Karpas-422 (cell line): ENCODE results near the gene TCF7L1. TPM values are rescaled to one million over a fixed set of nuclear protein-coding genes. Genes with fewer than 3 reads are reported as not detected.
"Not testable (repeated sequence)": the region's sequence is repeated elsewhere in the genome, so short reads cannot be mapped to it uniquely, and the experiment has no call there.

Experiments
- DNase-seq: peaks from one replicate; pipeline ENCODE4 v3.0.0-alpha.2; 2015
- H2AFZ ChIP-seq: fragments of 200-600 bp; sonication (generic); 2 replicates; pipeline ENCODE4 v1.6.1; 2014; ENCODE audit warnings: antibody characterized with exemption, low read length, mixed read lengths
- H3K27ac ChIP-seq: fragments of 200-600 bp; sonication (generic); 2 replicates; pipeline ENCODE4 v1.5.1; 2014; ENCODE audit warnings: mild to moderate bottlenecking, low read length, moderate library complexity
- H3K27me3 ChIP-seq: fragments of 200-600 bp; sonication (generic); 2 replicates; pipeline ENCODE4 v1.6.1; 2014; ENCODE audit warnings: low read length, mixed read lengths
- H3K36me3 ChIP-seq: fragments of 200-600 bp; sonication (generic); 2 replicates; pipeline ENCODE4 v1.6.1; 2014; ENCODE audit warnings: low read length, mixed read lengths; ENCODE audit not compliant: insufficient read depth
- H3K4me1 ChIP-seq: fragments of 200-600 bp; sonication (generic); 2 replicates; pipeline ENCODE4 v1.6.1; 2014; ENCODE audit warnings: mild to moderate bottlenecking, low read length, mixed read lengths
- H3K4me2 ChIP-seq: fragments of 200-600 bp; sonication (generic); 2 replicates; pipeline ENCODE4 v1.6.1; 2014; ENCODE audit warnings: low read length, low read depth, mild to moderate bottlenecking; ENCODE audit not compliant: poor library complexity, severe bottlenecking
- H3K4me3 ChIP-seq: fragments of 200-600 bp; sonication (generic); 2 replicates; pipeline ENCODE4 v1.5.1; 2014; ENCODE audit warnings: mild to moderate bottlenecking, antibody characterized with exemption, low read length, mixed read lengths
- H3K79me2 ChIP-seq: fragments of 200-600 bp; sonication (generic); 2 replicates; pipeline ENCODE4 v1.6.1; 2014; ENCODE audit warnings: mild to moderate bottlenecking, low read length, mixed read lengths
- H3K9ac ChIP-seq: fragments of 200-600 bp; sonication (generic); 2 replicates; pipeline ENCODE4 v1.6.0; 2014; ENCODE audit warnings: low read length
- H3K9me2 ChIP-seq: fragments of 200-600 bp; sonication (generic), shearing (Covaris generic); replicated peaks from 2 replicates; pipeline ENCODE4 v1.6.0; 2014; ENCODE audit warnings: mild to moderate bottlenecking, low read length, moderate library complexity; ENCODE audit not compliant: insufficient read depth
- H3K9me3 ChIP-seq: fragments of 300-700, 200-600 bp; sonication (generic); 2 replicates; pipeline ENCODE4 v1.6.1; 2014; ENCODE audit warnings: low read length, mixed read lengths
- H4K20me1 ChIP-seq: fragments of 200-600 bp; sonication (generic); 2 replicates; pipeline ENCODE4 v1.6.1; 2014; ENCODE audit warnings: mild to moderate bottlenecking, antibody characterized with exemption, low read length, low read depth; ENCODE audit not compliant: insufficient read depth
- total RNA-seq: library from RNA; depleted of rRNA; stranded (reverse); fragments of >200 nt; shearing (Covaris generic); gene quantifications from 2 replicates; pipeline ENCODE4 v1.2.3, GENCODE V29; 2014; ENCODE audit warnings: low replicate concordance

Gene TCF7L1
- total RNA-seq, 1 experiment from 2014 or later, result not detected

DNA sequence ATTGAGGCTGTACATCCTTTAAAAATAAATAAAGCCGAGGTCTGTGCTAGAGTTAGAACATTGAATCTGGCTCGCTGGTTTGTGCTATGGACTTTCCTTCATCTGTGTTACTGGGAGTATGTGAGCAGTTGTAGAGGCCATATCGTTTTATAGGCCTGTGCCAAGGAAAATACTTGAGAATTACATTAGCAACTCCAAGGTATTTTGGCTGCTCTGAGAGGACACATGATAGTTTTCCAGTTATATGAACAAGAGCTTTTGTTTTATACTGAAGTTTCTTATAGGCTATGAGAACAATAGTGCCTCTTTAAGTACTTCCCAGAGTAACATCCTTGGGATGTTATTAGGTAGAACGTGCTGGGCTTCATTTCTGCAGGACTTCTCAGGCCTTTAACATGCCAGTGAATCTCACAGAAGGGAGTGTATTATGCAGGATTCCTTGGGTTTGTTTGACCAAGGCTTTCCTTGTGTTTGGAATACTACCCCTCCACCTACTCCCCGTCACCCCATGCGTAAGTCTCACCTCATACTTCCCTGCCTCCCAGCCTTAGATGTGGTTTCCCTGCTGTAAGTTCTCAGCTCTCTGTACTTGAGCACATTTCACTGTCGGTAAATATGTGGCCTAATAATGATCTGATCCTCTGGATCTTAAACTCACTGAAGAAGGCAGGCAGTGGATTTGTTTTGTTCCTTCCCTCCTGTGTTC, 21.0 kb downstream of the TCF7L1 start:
- H3K27ac ChIP-seq, result no peak overlapping the region
- H3K9me2 ChIP-seq, result no peaks in the 10 kb centered on the region
- peaks cover 8% of the 10 kb centered on the region; the same call in 1 of the 2 replicates for H3K27me3 ChIP-seq
- H3K4me1 ChIP-seq, result no peaks in the 10 kb centered on the region
- no peak overlapping the region for H2AFZ ChIP-seq
- H4K20me1 ChIP-seq, result no peaks in the 10 kb centered on the region
- no peak overlapping the region for H3K4me2 ChIP-seq
- no peaks in the 10 kb centered on the region for H3K36me3 ChIP-seq
- no peak for DNase-seq
- H3K79me2 ChIP-seq, result no peaks in the 10 kb centered on the region
- no peaks in the 10 kb centered on the region for H3K9me3 ChIP-seq
- no peak overlapping the region for H3K9ac ChIP-seq
- no peak overlapping the region for H3K4me3 ChIP-seq

DNA sequence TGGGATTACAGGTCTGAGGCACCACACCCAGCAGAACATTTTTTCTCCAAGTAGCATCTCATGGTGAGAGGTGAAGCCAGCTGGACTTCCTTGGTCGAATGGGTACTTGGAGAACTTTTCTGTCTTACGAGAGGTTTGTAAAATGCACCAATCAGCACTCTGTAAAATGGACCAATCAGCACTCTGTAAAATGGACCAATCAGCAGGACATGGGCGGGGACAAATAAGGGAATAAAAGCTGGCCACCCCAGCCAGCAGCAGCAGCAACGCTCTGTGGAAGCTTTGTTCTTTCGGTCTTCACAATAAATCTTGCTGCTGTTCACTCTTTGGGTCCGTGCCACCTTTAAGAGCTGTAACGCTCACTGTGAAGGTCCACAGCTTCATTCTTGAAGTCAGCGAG, 21.9 kb downstream of the TCF7L1 start:
- not testable (repeated sequence) for H3K9me3 ChIP-seq, DNase-seq, H4K20me1 ChIP-seq, H3K4me2 ChIP-seq, H3K9ac ChIP-seq, H3K27me3 ChIP-seq, H3K4me3 ChIP-seq, H3K4me1 ChIP-seq, H3K9me2 ChIP-seq, H2AFZ ChIP-seq, H3K36me3 ChIP-seq, H3K27ac ChIP-seq, H3K79me2 ChIP-seq

DNA sequence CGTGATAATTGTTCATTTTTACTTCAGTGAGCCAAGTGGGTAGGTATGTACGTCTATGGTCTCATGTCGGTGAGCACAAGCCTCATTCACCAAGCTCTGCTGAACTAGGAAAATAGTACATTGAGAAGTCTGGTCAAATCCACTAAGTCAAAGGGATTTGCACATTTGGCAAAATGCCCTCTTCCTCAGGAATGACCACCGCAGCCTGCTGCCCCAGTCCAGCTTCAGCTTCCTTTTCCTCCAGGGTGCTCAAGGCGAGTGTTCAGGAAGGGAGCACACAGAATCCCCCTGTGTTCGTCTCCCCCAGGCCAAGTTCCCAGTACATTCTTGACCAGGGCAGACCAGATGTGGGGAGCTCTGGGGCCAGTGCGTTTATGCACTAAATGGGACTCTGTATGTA, 23.0 kb downstream of the TCF7L1 start:
- no peak overlapping the region for H3K9ac ChIP-seq
- no peaks in the 10 kb centered on the region for H4K20me1 ChIP-seq
- H3K27me3 ChIP-seq, result peaks cover 8% of the 10 kb centered on the region; the same call in 1 of the 2 replicates
- no peaks in the 10 kb centered on the region for H3K79me2 ChIP-seq
- H3K27ac ChIP-seq, result no peak overlapping the region
- no peak overlapping the region for H3K4me2 ChIP-seq
- no peaks in the 10 kb centered on the region for H3K36me3 ChIP-seq
- H3K9me3 ChIP-seq, result no peaks in the 10 kb centered on the region
- no peaks in the 10 kb centered on the region for H3K4me1 ChIP-seq
- no peak for DNase-seq
- no peak overlapping the region for H2AFZ ChIP-seq
- H3K4me3 ChIP-seq, result no peak overlapping the region
- no peaks in the 10 kb centered on the region for H3K9me2 ChIP-seq

DNA sequence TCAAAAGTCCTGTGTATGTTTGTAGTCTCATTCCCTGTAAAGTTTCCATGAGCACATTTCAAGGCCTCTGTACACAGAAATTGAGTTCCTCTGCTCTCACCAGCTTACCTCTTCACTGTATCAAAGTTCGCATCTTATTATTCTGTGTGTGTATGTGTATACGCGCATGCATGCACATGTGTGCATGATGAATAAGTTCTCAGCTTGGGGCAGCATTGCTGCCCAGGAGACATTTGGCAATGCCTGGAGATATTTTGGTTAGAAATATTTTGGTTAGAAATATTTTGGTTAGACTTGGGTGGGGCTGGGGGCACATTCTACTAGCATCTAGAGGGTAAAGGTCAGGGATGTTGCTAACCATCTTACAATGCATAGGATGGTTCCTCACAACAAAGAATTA, 23.4 kb downstream of the TCF7L1 start:
- H2AFZ ChIP-seq, result no peak overlapping the region
- H3K27me3 ChIP-seq, result peaks cover 8% of the 10 kb centered on the region; the same call in 1 of the 2 replicates
- H3K9ac ChIP-seq, result no peak overlapping the region
- no peaks in the 10 kb centered on the region for H3K9me3 ChIP-seq
- H3K9me2 ChIP-seq, result no peaks in the 10 kb centered on the region
- no peak overlapping the region for H3K4me2 ChIP-seq
- H3K27ac ChIP-seq, result no peak overlapping the region
- H3K36me3 ChIP-seq, result no peaks in the 10 kb centered on the region
- no peaks in the 10 kb centered on the region for H3K79me2 ChIP-seq
- DNase-seq, result no peak
- H3K4me3 ChIP-seq, result no peak overlapping the region
- H3K4me1 ChIP-seq, result no peaks in the 10 kb centered on the region
- no peaks in the 10 kb centered on the region for H4K20me1 ChIP-seq

DNA sequence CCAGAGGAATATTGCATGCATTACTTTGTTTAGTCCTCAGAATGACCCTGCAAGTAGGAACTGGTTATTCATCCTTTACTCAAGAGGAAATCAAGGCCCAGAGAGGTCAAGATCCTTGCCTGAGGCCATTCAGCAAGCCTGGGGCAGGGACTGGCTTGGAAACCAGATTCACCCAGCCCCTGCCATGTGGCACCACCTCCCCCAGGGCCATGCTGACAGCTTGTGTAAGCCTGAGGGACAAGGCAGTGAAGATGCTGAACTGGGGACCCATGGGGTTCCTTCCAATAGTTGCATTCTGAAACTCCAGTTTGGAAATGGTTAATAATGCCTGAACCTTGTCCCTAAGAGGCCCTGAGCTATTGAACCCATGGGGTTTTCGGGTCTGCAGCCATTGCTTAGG, 24.2 kb downstream of the TCF7L1 start:
- H3K4me3 ChIP-seq, result no peak overlapping the region
- H3K4me2 ChIP-seq, result no peak overlapping the region
- H4K20me1 ChIP-seq, result no peaks in the 10 kb centered on the region
- DNase-seq, result no peak
- H3K36me3 ChIP-seq, result no peaks in the 10 kb centered on the region
- H3K27me3 ChIP-seq, result peaks cover 8% of the 10 kb centered on the region; the same call in 1 of the 2 replicates
- no peak overlapping the region for H2AFZ ChIP-seq
- H3K27ac ChIP-seq, result no peak overlapping the region
- no peaks in the 10 kb centered on the region for H3K9me3 ChIP-seq
- H3K9ac ChIP-seq, result no peak overlapping the region
- no peaks in the 10 kb centered on the region for H3K79me2 ChIP-seq
- H3K4me1 ChIP-seq, result no peaks in the 10 kb centered on the region
- no peaks in the 10 kb centered on the region for H3K9me2 ChIP-seq

DNA sequence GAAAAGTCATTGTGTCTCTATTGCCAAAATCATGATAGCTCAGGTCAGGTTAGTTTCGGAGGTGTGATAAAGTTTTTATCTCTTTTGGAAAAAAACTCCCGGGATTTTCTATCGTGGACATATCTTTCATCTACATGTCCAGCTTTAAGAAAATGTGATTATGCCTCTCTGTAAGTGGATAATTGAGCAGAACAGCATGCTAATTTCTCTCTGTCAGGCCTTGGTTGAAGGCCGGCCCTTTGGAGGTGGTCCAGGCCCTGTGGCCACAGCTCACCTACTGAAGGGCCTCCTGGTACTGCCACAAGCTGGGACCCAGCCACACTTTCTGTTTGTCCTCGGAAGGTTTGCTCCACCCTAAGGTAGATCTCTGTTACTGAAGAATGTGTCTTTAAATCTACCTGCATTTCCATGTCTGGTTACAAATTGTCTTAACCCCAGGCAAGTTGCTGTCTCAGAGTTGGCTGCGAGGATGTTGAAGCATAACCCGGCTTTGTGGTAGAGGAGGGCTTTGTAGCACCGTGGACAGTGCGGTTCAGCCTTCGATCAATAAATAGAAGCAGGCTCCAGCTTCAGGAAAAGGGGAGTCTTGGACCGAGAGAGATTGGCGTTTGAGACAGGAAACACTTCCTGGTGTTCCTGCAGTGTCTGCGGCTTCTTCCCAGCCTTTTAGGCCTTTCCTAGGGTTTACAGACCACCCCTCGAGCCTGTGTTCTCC, 25.5 kb downstream of the TCF7L1 start:
- H3K4me3 ChIP-seq, result no peak overlapping the region
- H4K20me1 ChIP-seq, result no peaks in the 10 kb centered on the region
- 0 out of 2 replicates have a peak overlapping the region, but pooled peaks have one; percentile 15 for H2AFZ ChIP-seq
- no peaks in the 10 kb centered on the region for H3K79me2 ChIP-seq
- H3K4me2 ChIP-seq, result no peak overlapping the region
- H3K27ac ChIP-seq, result no peak overlapping the region
- no peaks in the 10 kb centered on the region for H3K9me2 ChIP-seq
- no peaks in the 10 kb centered on the region for H3K9me3 ChIP-seq
- H3K27me3 ChIP-seq, result peaks cover 8% of the 10 kb centered on the region; the same call in 1 of the 2 replicates
- no peak for DNase-seq
- H3K4me1 ChIP-seq, result no peaks in the 10 kb centered on the region
- H3K36me3 ChIP-seq, result no peaks in the 10 kb centered on the region
- no peak overlapping the region for H3K9ac ChIP-seq

DNA sequence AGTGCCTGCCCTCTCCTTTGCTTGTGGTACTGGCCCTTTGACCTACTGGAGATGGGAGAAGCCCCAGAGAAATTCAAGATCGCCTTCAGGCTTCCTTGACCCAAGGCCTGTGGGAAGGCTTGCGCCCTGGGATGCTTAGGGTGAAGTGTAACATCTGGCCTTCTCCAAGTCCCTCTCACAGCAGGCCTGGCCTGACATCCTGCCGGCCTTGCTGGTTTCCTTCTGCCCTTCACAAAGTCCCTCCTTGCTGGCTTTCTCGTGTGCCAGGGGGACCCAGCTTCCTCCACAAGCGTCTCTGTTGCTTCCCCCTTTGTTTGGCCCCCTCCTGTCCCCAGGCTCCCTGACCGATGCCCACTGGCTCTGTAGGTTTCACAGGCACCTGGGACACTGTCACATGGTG, 26.4 kb downstream of the TCF7L1 start:
- Histone ChIP-seq H3K9ac (no peak overlapping the region), H3K4me1 (no peaks in the 10 kb centered on the region), H3K9me3 (no peaks in the 10 kb centered on the region), H3K4me2 (no peak overlapping the region), H3K4me3 (no peak overlapping the region), H2AFZ (no peak overlapping the region), H3K9me2 (no peaks in the 10 kb centered on the region), H3K79me2 (no peaks in the 10 kb centered on the region), H3K27me3 (peaks cover 8% of the 10 kb centered on the region; the same call in 1 of the 2 replicates), H3K36me3 (no peaks in the 10 kb centered on the region), H3K27ac (no peak overlapping the region), H4K20me1 (no peaks in the 10 kb centered on the region)
- no peak for DNase-seq
